Muscle layer of colon (tissue), 2 donors: ENCODE results near the gene NIT2.

Source experiments
- H3K27ac ChIP-seq: one replicate; pipeline ENCODE4 v1.7.0; 2013; ENCODE audit warnings: low read depth, mild to moderate bottlenecking, low read length, moderate library complexity
- H3K27me3 ChIP-seq, 2 donors: one replicate each; pipeline ENCODE4 v1.7.0; 2013; ENCODE audit warnings: low read length in 2 of 2, mild to moderate bottlenecking in 2 of 2; ENCODE audit not compliant: insufficient read depth in 2 of 2, control insufficient read depth in 1 of 2
- H3K36me3 ChIP-seq: one replicate; pipeline ENCODE4 v1.7.0; 2013; ENCODE audit warnings: mild to moderate bottlenecking, low read length; ENCODE audit not compliant: insufficient read depth
- H3K4me1 ChIP-seq: one replicate; pipeline ENCODE4 v1.7.0; 2013; ENCODE audit warnings: mild to moderate bottlenecking, low read length; ENCODE audit not compliant: insufficient read depth
- H3K4me3 ChIP-seq, 2 donors: one replicate each; pipeline ENCODE4 v1.7.0; 2013; ENCODE audit warnings: low read length in 2 of 2, low read depth in 1 of 2, mild to moderate bottlenecking in 1 of 2, moderate library complexity in 1 of 2
- H3K9ac ChIP-seq: one replicate; pipeline ENCODE4 v1.7.0; 2013; ENCODE audit warnings: low read length
- H3K9me3 ChIP-seq: one replicate; pipeline ENCODE4 v1.7.0; 2013; ENCODE audit warnings: mild to moderate bottlenecking, low read length
- donor health status: abdominal sarcoma.
- donor health status: Adenocarcinoma of cecum.

The NIT2 gene

DNA sequence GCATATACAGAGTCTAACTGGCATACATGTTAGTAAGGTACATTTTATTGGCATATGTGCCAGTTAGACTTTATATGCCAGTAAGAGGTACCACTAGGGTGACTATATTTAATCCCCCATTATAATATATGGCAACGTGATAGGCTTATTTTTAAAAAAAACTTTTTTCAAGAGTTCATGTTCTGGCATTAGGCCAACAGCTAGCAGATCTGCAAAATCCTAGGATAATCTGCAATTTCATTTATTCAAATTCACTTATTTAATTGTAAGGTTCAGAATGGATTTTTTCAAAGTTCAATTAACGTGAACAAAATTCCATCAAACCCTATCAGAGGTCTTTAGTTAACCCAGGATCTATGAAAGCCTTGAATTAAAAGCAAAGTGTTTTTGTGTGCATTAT is 31.9 kb downstream of the NIT2 start:
- Histone ChIP-seq H3K27me3 (no peaks in the 10 kb centered on the region), H3K4me1 (no peaks in the 10 kb centered on the region), H3K27ac (no peak overlapping the region), H3K36me3 (peaks cover 49% of the 10 kb centered on the region), H3K4me3 (no peak overlapping the region), H3K9ac (no peak overlapping the region), H3K9me3 (no peaks in the 10 kb centered on the region)

DNA sequence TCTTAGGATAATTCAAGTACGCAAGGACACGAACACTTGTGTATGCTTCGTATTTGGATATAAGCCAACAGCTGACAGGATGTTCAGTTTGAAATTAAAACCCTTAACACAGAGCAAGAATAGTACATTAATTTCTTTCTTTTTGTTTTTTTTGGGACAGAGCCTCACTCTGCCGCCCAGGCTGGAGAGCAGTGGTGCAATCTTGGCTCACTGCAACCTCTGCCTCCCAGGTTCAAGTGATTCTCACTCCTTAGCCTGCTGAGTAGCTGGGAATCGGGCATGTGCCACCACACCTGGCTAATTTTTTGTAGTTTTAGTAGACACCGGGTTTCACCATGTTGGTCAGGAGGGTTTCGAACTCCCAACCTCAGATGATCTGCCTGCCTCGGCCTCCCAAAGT is 33.9 kb downstream of the NIT2 start:
- Histone ChIP-seq H3K27me3 (no peaks in the 10 kb centered on the region), H3K9me3 (no peaks in the 10 kb centered on the region), H3K9ac (no peak overlapping the region), H3K36me3 (peaks cover 62% of the 10 kb centered on the region), H3K4me3 (no peak overlapping the region), H3K4me1 (no peaks in the 10 kb centered on the region), H3K27ac (no peak overlapping the region)

DNA sequence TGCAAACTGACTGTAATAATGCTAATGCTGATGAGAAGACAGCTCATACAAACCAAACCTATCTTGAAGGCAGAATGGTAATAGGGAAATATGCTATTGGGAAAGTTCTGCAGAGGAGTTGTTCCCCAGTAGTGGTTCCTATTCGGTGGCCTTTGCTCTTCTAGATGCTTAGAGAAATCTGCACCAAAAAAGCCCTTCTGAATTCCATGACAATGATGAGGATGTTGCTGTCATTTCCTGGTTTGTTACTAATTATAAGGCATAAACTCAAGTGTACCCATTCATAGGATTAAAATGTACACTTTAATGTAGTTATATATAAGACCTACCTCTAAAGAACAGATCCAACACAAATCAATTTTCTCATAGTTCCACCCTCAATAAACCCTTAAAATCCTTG is 36.2 kb downstream of the NIT2 start:
- Histone ChIP-seq H3K9me3 (no peaks in the 10 kb centered on the region), H3K9ac (no peak overlapping the region), H3K36me3 (peaks cover 60% of the 10 kb centered on the region)

DNA sequence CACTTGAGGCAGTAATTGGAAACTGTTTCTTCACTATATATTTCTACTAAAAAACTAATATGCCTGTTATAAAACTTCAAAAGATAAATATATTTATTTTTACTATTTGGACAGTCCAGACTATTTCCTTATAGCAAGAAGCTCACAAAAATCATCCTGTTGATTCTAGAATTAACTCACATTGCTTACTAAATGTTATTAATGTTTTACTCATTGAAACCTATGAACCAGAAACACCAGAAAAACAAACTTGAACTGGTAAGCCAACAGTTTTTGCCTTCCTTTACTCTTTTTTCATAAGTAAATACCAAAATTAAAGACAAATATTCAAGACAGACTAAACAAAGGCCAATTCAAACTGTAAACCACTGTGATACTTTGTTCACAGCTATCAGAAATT is 40.0 kb downstream of the NIT2 start:
- Histone ChIP-seq H3K27me3 (no peaks in the 10 kb centered on the region), H3K4me1 (no peaks in the 10 kb centered on the region), H3K36me3 (peaks cover 42% of the 10 kb centered on the region), H3K4me3 (no peak overlapping the region), H3K9me3 (no peaks in the 10 kb centered on the region), H3K9ac (no peak overlapping the region), H3K27ac (no peak overlapping the region)

More for the DNA sequence above, 36.2 kb downstream of the NIT2 start:
- H3K4me1 ChIP-seq: no peaks in the 10 kb centered on the region
- H3K4me3 ChIP-seq: no peak overlapping the region
- H3K27ac ChIP-seq: no peak overlapping the region
- no peaks in the 10 kb centered on the region for H3K27me3 ChIP-seq

- no peak overlapping the region for H3K4me3 ChIP-seq
- H3K36me3 ChIP-seq: peaks cover 40% of the 10 kb centered on the region
- H3K9ac ChIP-seq: no peak overlapping the region
- H3K27ac ChIP-seq: no peak overlapping the region
- no peaks in the 10 kb centered on the region for H3K9me3 ChIP-seq
- H3K4me1 ChIP-seq: no peaks in the 10 kb centered on the region
- H3K27me3 ChIP-seq: no peaks in the 10 kb centered on the region
Measured at GRCh38 chr3:100376301-100376700, 41.7 kb downstream of the NIT2 start.

DNA sequence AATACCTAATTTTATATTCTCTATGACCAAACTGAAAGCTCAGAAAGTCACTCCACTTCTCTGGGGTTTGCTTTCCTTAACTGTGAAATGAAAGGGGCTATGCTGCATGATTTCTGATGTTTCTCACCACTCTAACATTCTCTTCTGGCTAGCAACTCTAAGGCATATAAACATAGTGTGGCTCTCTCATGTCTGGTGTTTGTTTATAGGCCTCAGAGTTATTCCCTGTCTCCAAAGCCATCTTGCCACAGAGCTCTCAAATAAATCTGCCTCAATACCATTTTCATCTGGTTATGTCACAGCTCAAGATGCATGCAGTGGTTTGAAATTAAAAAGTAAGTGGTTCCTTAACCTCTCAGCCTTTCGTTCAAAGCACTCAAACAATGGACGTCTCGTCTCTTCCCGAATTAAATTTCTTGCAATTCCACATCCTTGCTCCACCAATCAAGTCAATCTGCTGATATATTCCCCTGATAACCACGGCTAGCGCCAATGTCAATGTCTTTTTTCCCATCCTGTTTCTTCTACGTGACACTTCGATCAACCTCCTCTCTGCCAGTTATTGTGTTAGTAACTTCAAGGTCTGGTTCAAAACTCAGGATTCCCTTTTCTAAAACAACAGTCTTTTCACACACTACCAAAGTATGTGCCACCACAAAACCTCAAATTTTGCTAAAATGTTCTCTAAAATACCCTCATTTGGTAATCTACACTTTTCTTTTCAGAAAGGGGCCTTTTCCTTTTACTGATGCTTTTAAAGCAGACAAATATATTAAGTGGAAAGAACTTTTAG is 50.4 kb downstream of the NIT2 start:
- Histone ChIP-seq H3K27me3 (no peaks in the 10 kb centered on the region), H3K4me3 (no peak overlapping the region), H3K9ac (no peak overlapping the region), H3K36me3 (peaks cover 34% of the 10 kb centered on the region), H3K9me3 (no peaks in the 10 kb centered on the region), H3K4me1 (peaks cover 16% of the 10 kb centered on the region), H3K27ac (no peak overlapping the region)

GRCh38 chr3:100386437-100387074 is 52.0 kb downstream of the NIT2 start:
- Histone ChIP-seq H3K27ac (no peak overlapping the region), H3K4me3 (no peak overlapping the region), H3K36me3 (peaks cover 21% of the 10 kb centered on the region), H3K4me1 (peaks cover 16% of the 10 kb centered on the region), H3K9me3 (no peaks in the 10 kb centered on the region), H3K27me3 (no peaks in the 10 kb centered on the region), H3K9ac (no peak overlapping the region)

GRCh38 chr3:100389025-100389424 is 54.5 kb downstream of the NIT2 start:
- Histone ChIP-seq H3K36me3 (peaks cover 10% of the 10 kb centered on the region), H3K27ac (no peak overlapping the region), H3K4me1 (peaks cover 16% of the 10 kb centered on the region), H3K9me3 (no peaks in the 10 kb centered on the region), H3K27me3 (no peaks in the 10 kb centered on the region), H3K4me3 (no peak overlapping the region), H3K9ac (no peak overlapping the region)

- no peaks in the 10 kb centered on the region for H3K36me3 ChIP-seq
- H3K27me3 ChIP-seq: no peaks in the 10 kb centered on the region
- no peaks in the 10 kb centered on the region for H3K9me3 ChIP-seq
- no peak overlapping the region for H3K9ac ChIP-seq
- no peak overlapping the region for H3K4me3 ChIP-seq
- H3K27ac ChIP-seq: no peak overlapping the region
- H3K4me1 ChIP-seq: peaks cover 19% of the 10 kb centered on the region
Measured at GRCh38 chr3:100395679-100396431, 61.3 kb downstream of the NIT2 start.

- no peaks in the 10 kb centered on the region for H3K27me3 ChIP-seq
- H3K4me1 ChIP-seq: peaks cover 19% of the 10 kb centered on the region
- no peak overlapping the region for H3K27ac ChIP-seq
- no peak overlapping the region for H3K9ac ChIP-seq
- no peaks in the 10 kb centered on the region for H3K36me3 ChIP-seq
- H3K4me3 ChIP-seq: no peak overlapping the region
- H3K9me3 ChIP-seq: no peaks in the 10 kb centered on the region
Measured at GRCh38 chr3:100396967-100397366, 62.4 kb downstream of the NIT2 start.

- Histone ChIP-seq H3K36me3 (no peaks in the 10 kb centered on the region), H3K9ac (peak overlapping the region; percentile 97), H3K4me1 (peaks cover 33% of the 10 kb centered on the region), H3K4me3 (peak overlapping the region; percentile 90 to 99), H3K27ac (peak overlapping the region; percentile 80), H3K27me3 (no peaks in the 10 kb centered on the region), H3K9me3 (no peaks in the 10 kb centered on the region)
Measured at GRCh38 chr3:100399341-100400071, 64.9 kb downstream of the NIT2 start.
